HEK293T (cell line): ENCODE data around the gene DYRK1B.

Experiments
- ARNT ChIP-seq: fragments of 450-650 bp; IDR thresholded peaks from 2 replicates; pipeline ENCODE4 v1.6.1; 2017; ENCODE audit warnings: mild to moderate bottlenecking
- BHLHE40 ChIP-seq: fragments of 450-650 bp; IDR thresholded peaks from 2 replicates; pipeline ENCODE4 v1.6.1; 2016; ENCODE audit warnings: mild to moderate bottlenecking, moderate library complexity, borderline replicate concordance
- FOXA1 ChIP-seq: fragments of 450-650 bp; IDR thresholded peaks from 2 replicates; pipeline ENCODE4 v1.6.1; 2016; ENCODE audit warnings: mild to moderate bottlenecking
- FOXK2 ChIP-seq: fragments of 450-650 bp; IDR thresholded peaks from 2 replicates; pipeline ENCODE4 v1.6.1; 2016; ENCODE audit warnings: mild to moderate bottlenecking
- L3MBTL2 ChIP-seq: fragments of 450-650 bp; conservative IDR thresholded peaks from 2 replicates; pipeline ENCODE4 v1.6.1; 2016; ENCODE audit warnings: mild to moderate bottlenecking
- SP1 ChIP-seq: fragments of 450-650 bp; IDR thresholded peaks from 2 replicates; pipeline ENCODE4 v1.6.1; 2017
- SUZ12 ChIP-seq: fragments of 450-650 bp; IDR thresholded peaks from 2 replicates; pipeline ENCODE4 v1.6.1; 2016; ENCODE audit warnings: mild to moderate bottlenecking
- TARDBP ChIP-seq: fragments of 450-650 bp; IDR thresholded peaks from 2 replicates; pipeline ENCODE4 v1.6.1; 2016
- ZNF384 ChIP-seq: fragments of 450-650 bp; IDR thresholded peaks from 2 replicates; pipeline ENCODE4 v1.6.1; 2016

- TF ChIP-seq L3MBTL2 (no peak), TARDBP (no peak), FOXA1 (no peak), ZNF384 (no peak), SP1 (no peak), SUZ12 (no peak), FOXK2 (no peak), ARNT (no peak), BHLHE40 (no peak)
These were observed 23.5 kb downstream of the DYRK1B start for GRCh38 chr19:39810424-39810823.
